IMR-90 (cell line): Measurements from ENCODE around the gene BARD1. TPM values are rescaled to one million over a fixed set of nuclear protein-coding genes. Genes with fewer than 3 reads are reported as not detected.

ENCODE experiments used
- ATAC-seq: fragments of 200-7000 bp; cut with Tn5 transposase; 2 replicates; pipeline ENCODE4 v1.9.1; 2020; ENCODE audit warnings: low read depth, mild to moderate bottlenecking, moderate library complexity
- BruUV-seq: library from RNA; stranded (reverse); fragments of 400-500 nt; replicated peaks from 2 replicates; lab custom pipeline; 2021; lab: Mats Ljungman, UMichigan
- CTCF ChIA-PET: fragments of 300-600 bp; formaldehyde crosslinking; extraction: SDS; loops from one replicate; lab custom pipeline; 2021; ENCODE audit warnings: antibody characterized with exemption; lab: Yijun Ruan, JAX
- POLR2A ChIA-PET: fragments of 300-600 bp; sonication (Branson Sonifier 250); formaldehyde crosslinking; loops from one replicate; lab custom pipeline; 2022; ENCODE audit warnings: antibody characterized with exemption; ENCODE audit not compliant: unreplicated experiment; lab: Charles Lee
- DNase-seq: peaks from one replicate; pipeline ENCODE4 v3.0.0; 2013
- H2AFZ ChIP-seq: replicated peaks from 2 replicates; pipeline ENCODE3; 2013; ENCODE audit warnings: low read length, mild to moderate bottlenecking; ENCODE audit not compliant: poor library complexity
- H2AK5ac ChIP-seq: 2 replicates; pipeline ENCODE4 v1.6.1; 2013; ENCODE audit warnings: low read depth, low read length, inconsistent platforms
- H2AK9ac ChIP-seq: replicated peaks from 2 replicates; pipeline ENCODE3; 2013; ENCODE audit warnings: mild to moderate bottlenecking, low read depth, low read length, moderate library complexity; ENCODE audit not compliant: poor library complexity
- H2BK120ac ChIP-seq: 2 replicates; pipeline ENCODE4 v1.6.1; 2013; ENCODE audit warnings: low read depth, low read length, inconsistent platforms
- H2BK15ac ChIP-seq: 3 replicates; pipeline ENCODE4 v1.6.1; 2013; ENCODE audit warnings: low read depth, low read length, inconsistent platforms
- H2BK20ac ChIP-seq: 2 replicates; pipeline ENCODE4 v1.6.1; 2013; ENCODE audit warnings: low read depth, mild to moderate bottlenecking, inconsistent platforms, low read length, moderate library complexity
- H2BK5ac ChIP-seq: 2 replicates; pipeline ENCODE4 v1.6.1; 2013; ENCODE audit warnings: mild to moderate bottlenecking, low read depth, low read length, inconsistent platforms; ENCODE audit not compliant: poor library complexity, severe bottlenecking
- H3K14ac ChIP-seq: replicated peaks from 2 replicates; pipeline ENCODE4 v1.6.1; 2013; ENCODE audit warnings: low read depth, low read length, inconsistent platforms
- H3K18ac ChIP-seq: 2 replicates; pipeline ENCODE4 v1.6.1; 2013; ENCODE audit warnings: low read depth, low read length, control low read depth
- H3K23ac ChIP-seq: 2 replicates; pipeline ENCODE4 v1.6.1; 2013; ENCODE audit warnings: low read depth, low read length, inconsistent platforms
- H3K27ac ChIP-seq: 2 replicates; pipeline ENCODE4 v1.5.1; 2013; ENCODE audit warnings: mild to moderate bottlenecking, control low read depth, low read length; ENCODE audit not compliant: insufficient read depth
- H3K27me3 ChIP-seq: 2 replicates; pipeline ENCODE4 v1.6.1; 2013; ENCODE audit warnings: low read length; ENCODE audit not compliant: control insufficient read depth, insufficient read depth
- H3K36me3 ChIP-seq: 2 replicates; pipeline ENCODE4 v1.6.1; 2013; ENCODE audit warnings: low read length, mixed read lengths; ENCODE audit not compliant: control insufficient read depth, insufficient read depth
- H3K4ac ChIP-seq: 2 replicates; pipeline ENCODE4 v1.6.1; 2013; ENCODE audit warnings: low read depth, low read length, inconsistent platforms
- H3K4me1 ChIP-seq: 2 replicates; pipeline ENCODE4 v1.6.1; 2013; ENCODE audit warnings: low read length, mixed read lengths; ENCODE audit not compliant: control insufficient read depth, insufficient read depth
- H3K4me2 ChIP-seq: 2 replicates; pipeline ENCODE4 v1.6.1; 2013; ENCODE audit warnings: low read depth, mild to moderate bottlenecking, control low read depth, low read length, moderate library complexity
- H3K4me3 ChIP-seq: 2 replicates; pipeline ENCODE4 v1.5.1; 2013; ENCODE audit warnings: low read depth, mild to moderate bottlenecking, control low read depth, low read length, moderate library complexity; ENCODE audit not compliant: insufficient read depth
- H3K56ac ChIP-seq: 2 replicates; pipeline ENCODE4 v1.6.1; 2013; ENCODE audit warnings: low read length, inconsistent platforms; ENCODE audit not compliant: insufficient read depth; ENCODE audit errors: extremely low read depth
- H3K79me1 ChIP-seq, 2 experiments: 2 replicates each; pipeline ENCODE4 v1.6.1; 2013; ENCODE audit warnings: low read length in 2 of 2, inconsistent platforms in 1 of 2, low read depth in 1 of 2
- H3K9ac ChIP-seq: 2 replicates; pipeline ENCODE4 v1.6.1; 2013; ENCODE audit warnings: low read depth, low read length, control low read depth
- H3K9me1 ChIP-seq: 2 replicates; pipeline ENCODE4 v1.6.1; 2013; ENCODE audit warnings: low read length, inconsistent platforms; ENCODE audit not compliant: insufficient read depth
- H3K9me3 ChIP-seq: 2 replicates; pipeline ENCODE4 v1.6.1; 2013; ENCODE audit warnings: low read length; ENCODE audit not compliant: control insufficient read depth, insufficient read depth
- H4K20me1 ChIP-seq: 2 replicates; pipeline ENCODE4 v1.6.1; 2013; ENCODE audit warnings: low read length, inconsistent platforms; ENCODE audit not compliant: insufficient read depth
- H4K5ac ChIP-seq: 2 replicates; pipeline ENCODE4 v1.6.1; 2013; ENCODE audit warnings: mild to moderate bottlenecking, low read depth, low read length, control low read depth
- H4K8ac ChIP-seq, 2 experiments: 2 replicates each; pipeline ENCODE4 v1.6.1; 2013; ENCODE audit warnings: low read depth in 2 of 2, low read length in 2 of 2, control low read depth in 1 of 2, inconsistent platforms in 1 of 2
- H4K91ac ChIP-seq: 2 replicates; pipeline ENCODE4 v1.6.1; 2013; ENCODE audit warnings: low read depth, low read length, inconsistent platforms; ENCODE audit not compliant: insufficient read depth
- CEBPB ChIP-seq: IDR thresholded peaks from 2 replicates; pipeline ENCODE4 v1.6.1; 2012; ENCODE audit warnings: low read depth, low read length, improper control_type of control experiment
- MAFK ChIP-seq: IDR thresholded peaks from 2 replicates; pipeline ENCODE4 v1.6.1; 2012; ENCODE audit warnings: low read depth, low read length, improper control_type of control experiment
- WGBS, 2 experiments: methylation state at CpG; one replicate each; pipeline versions ENCODE4 v1.1.5 to v1.1.7; 2013; ENCODE audit warnings: missing lambda C conversion rate in 2 of 2; ENCODE audit not compliant: insufficient read length in 1 of 2; ENCODE audit errors: extremely low coverage in 2 of 2; 5-methylcytosine and 5-hydroxymethylcytosine counted together
- dilution Hi-C: fragments of 300-500 bp; cut with HindIII; formaldehyde crosslinking; loops from one replicate; pipeline ENCODE4 v1.14.3; 2018; ENCODE audit warnings: low sequenced_read_pairs; ENCODE audit not compliant: unreplicated experiment
- in situ Hi-C: fragments of 300-500 bp; cut with MboI; formaldehyde crosslinking; loops from 3 replicates; pipeline ENCODE4 v1.14.3; 2019; ENCODE audit warnings: low sequenced_read_pairs, inconsistent platforms, mixed read lengths
- intact Hi-C: fragments of 100-400 bp; cut with micrococcal nuclease; formaldehyde crosslinking; loops from 2 replicates; pipeline ENCODE4 v1.10.0; 2022
- polyA plus RNA-seq, 3 experiments: library from polyadenylated mRNA; depleted of rRNA; stranded (reverse); fragments of >200 nt; gene quantifications; 2 replicates each; pipeline ENCODE4 v1.2.3, GENCODE V29; 2012; ENCODE audit warnings: low replicate concordance in 1 of 3
- total RNA-seq: library from RNA; depleted of rRNA; stranded (reverse); fragments of >200 nt; gene quantifications from 2 replicates; pipeline ENCODE4 v1.2.3, GENCODE V29; 2012

BARD1 gene
- total and polyA plus RNA-seq, 2 of the 4 experiments (the other 2 are of a cell fraction), result 3.1 to 34.6 TPM

DNA sequence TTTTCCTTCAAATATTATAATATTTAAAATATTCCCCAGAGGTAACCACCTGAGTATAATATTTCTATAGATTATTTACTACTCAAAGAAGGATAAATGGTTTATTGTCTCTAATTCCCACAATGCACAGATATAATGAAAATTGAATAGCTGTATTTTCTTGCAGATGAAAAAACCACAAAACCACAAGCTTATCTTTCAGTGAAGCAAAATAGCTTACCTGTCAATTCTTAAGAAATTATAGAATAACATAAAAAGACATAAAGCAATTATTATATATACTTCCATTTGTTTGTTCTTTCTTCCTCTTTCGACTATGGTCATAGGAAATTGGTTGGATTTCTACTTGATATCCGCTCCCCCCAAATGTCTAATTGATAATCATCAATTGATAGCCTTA is 98.8 kb downstream of the BARD1 start:
- no peaks in the 10 kb centered on the region for H3K9me1 ChIP-seq
- H3K56ac ChIP-seq, result no peak overlapping the region
- no peak overlapping the region for H3K14ac ChIP-seq
- no peak overlapping the region for H2BK20ac ChIP-seq
- no peak overlapping the region for H3K4me3 ChIP-seq
- H3K18ac ChIP-seq, result no peak overlapping the region
- H4K8ac ChIP-seq, result no peak overlapping the region
- no peak overlapping the region for H2BK5ac ChIP-seq
- TF ChIP-seq MAFK (no peak), CEBPB (no peak)
- H2AK5ac ChIP-seq, result no peak overlapping the region
- H3K27me3 ChIP-seq, result no peaks in the 10 kb centered on the region
- no peaks in the 10 kb centered on the region for H3K79me1 ChIP-seq
- H3K9me3 ChIP-seq, result no peaks in the 10 kb centered on the region
- POLR2A ChIA-PET, result no interaction called here
- dilution Hi-C loops (no loop called here), intact Hi-C loops (no loop called here), in situ Hi-C loops (no loop called here)
- H3K9ac ChIP-seq, result no peak overlapping the region
- no peaks in the 10 kb centered on the region for H4K20me1 ChIP-seq
- H3K36me3 ChIP-seq, result no peaks in the 10 kb centered on the region
- no peak overlapping the region for H2BK120ac ChIP-seq
- no peak overlapping the region for H3K23ac ChIP-seq
- no peaks in the 10 kb centered on the region for H3K4me1 ChIP-seq
- no peak overlapping the region for H2BK15ac ChIP-seq
- no peak for DNase-seq
- no peak overlapping the region for H2AFZ ChIP-seq
- no peak overlapping the region for H4K91ac ChIP-seq
- no peak overlapping the region for H3K27ac ChIP-seq
- H3K4ac ChIP-seq, result no peak overlapping the region
- no peak for ATAC-seq
- no peak overlapping the region for H3K4me2 ChIP-seq
- H2AK9ac ChIP-seq, result no peak overlapping the region
- no peak overlapping the region for H4K5ac ChIP-seq
- no CpG with 5 or more reads among the region's 2 CpGs for WGBS, 2 experiments
- CTCF ChIA-PET, result no interaction called here
- BruUV-seq, result no TSS peak
